LoVo (cell line): ENCODE results near the gene FBXL2.

ENCODE experiments used
- DNase-seq: peaks from one replicate; pipeline ENCODE4 v3.0.0-alpha.2; 2016; ENCODE audit warnings: low spot score

FBXL2 gene

GRCh38 chr3:33277193-33277882 lies at the start of gene FBXL2:
Gene FBXL2, plus strand, starts transcription at chr3:33277442. Its CDS starts 71 bp downstream, at chr3:33277513.
- DNase-seq = peak; percentile 89

- no peak for DNase-seq
These were observed 48.2 kb upstream of the FBXL2 start for GRCh38 chr3:33229066-33229465.

- no peak for DNase-seq
These were observed 47.3 kb upstream of the FBXL2 start for GRCh38 chr3:33229947-33230346.

GRCh38 chr3:33231756-33232465 lies 45.3 kb upstream of the FBXL2 start:
- no peak for DNase-seq

GRCh38 chr3:33233884-33234283 lies 43.4 kb upstream of the FBXL2 start:
- DNase-seq = no peak

- no peak for DNase-seq
These were observed 41.2 kb upstream of the FBXL2 start for GRCh38 chr3:33236005-33236404.

- DNase-seq = no peak
These were observed 39.8 kb upstream of the FBXL2 start for GRCh38 chr3:33237439-33237838.

- no peak for DNase-seq
These were observed 38.3 kb upstream of the FBXL2 start for GRCh38 chr3:33238923-33239322.

- no peak for DNase-seq
These were observed 37.0 kb upstream of the FBXL2 start for GRCh38 chr3:33240261-33240660.

GRCh38 chr3:33246786-33247185 lies 30.5 kb upstream of the FBXL2 start:
- no peak for DNase-seq

- DNase-seq = no peak
These were observed 26.5 kb upstream of the FBXL2 start for GRCh38 chr3:33250712-33251111.

- no peak for DNase-seq
These were observed 21.0 kb upstream of the FBXL2 start for GRCh38 chr3:33256249-33256648.

- DNase-seq = no peak
These were observed 17.1 kb upstream of the FBXL2 start for GRCh38 chr3:33260104-33260503.

GRCh38 chr3:33269385-33269784 lies 7.9 kb upstream of the FBXL2 start:
- no peak for DNase-seq

GRCh38 chr3:33271324-33271723 lies 5.9 kb upstream of the FBXL2 start:
- DNase-seq = no peak

GRCh38 chr3:33273628-33274027 lies 3.6 kb upstream of the FBXL2 start:
- no peak for DNase-seq

- peak; percentile 21 for DNase-seq
These were observed 921 bp downstream of the FBXL2 start for GRCh38 chr3:33278163-33278562.

GRCh38 chr3:33287672-33288282 lies 10.5 kb downstream of the FBXL2 start:
- no peak for DNase-seq

GRCh38 chr3:33299395-33300081 lies 22.3 kb downstream of the FBXL2 start:
- peak; percentile 61 for DNase-seq

- no peak for DNase-seq
These were observed 35.1 kb downstream of the FBXL2 start for GRCh38 chr3:33312361-33312760.

- DNase-seq = no peak
These were observed 36.1 kb downstream of the FBXL2 start for GRCh38 chr3:33313331-33313730.

- DNase-seq = no peak
These were observed 37.8 kb downstream of the FBXL2 start for GRCh38 chr3:33314993-33315392.

- peak; percentile 43 for DNase-seq
These were observed 38.6 kb downstream of the FBXL2 start for GRCh38 chr3:33315826-33316225.
